Mammary epithelial cell (primary cell): Measurements from ENCODE around the gene TMEM184A.

Source experiments
- EZH2 ChIP-seq: IDR thresholded peaks from 2 replicates; pipeline ENCODE4 v1.6.1; 2012; ENCODE audit warnings: low read length, inconsistent platforms, borderline replicate concordance
- TF ChIP-seq, protein P1 (sequence below), 2 donors: IDR thresholded peaks in 1 of 2; conservative IDR thresholded peaks in 1 of 2; 2 replicates each; pipeline ENCODE4 v1.5.1; 2011 to 2012; ENCODE audit warnings: inconsistent platforms in 2 of 2, low read length in 2 of 2, mild to moderate bottlenecking in 2 of 2, control low read depth in 1 of 2, low read depth in 1 of 2; ENCODE audit not compliant: insufficient read depth in 1 of 2; ENCODE audit errors: extremely low read depth in 1 of 2

DNA sequence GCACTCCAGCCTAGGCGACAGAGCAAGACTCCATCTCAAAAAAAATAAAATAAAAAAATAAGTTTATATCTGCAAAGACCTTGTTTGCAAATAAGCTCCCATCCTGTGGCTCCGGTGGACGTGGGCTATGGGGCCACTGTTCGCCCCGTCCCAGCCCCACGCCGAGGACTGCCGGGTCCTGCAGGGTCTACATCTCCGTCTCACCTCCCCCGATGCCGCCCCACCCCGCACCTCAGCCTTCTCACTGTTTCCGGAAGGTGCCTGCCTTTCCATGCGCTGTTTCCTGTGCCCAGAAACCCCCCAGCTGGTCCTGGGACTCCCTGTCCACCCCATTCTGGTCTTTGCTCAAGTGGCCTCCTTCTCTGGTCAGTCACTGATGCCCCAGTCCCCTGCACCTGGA, 46.8 kb downstream of the TMEM184A start:
- TF ChIP-seq, protein P1, sequence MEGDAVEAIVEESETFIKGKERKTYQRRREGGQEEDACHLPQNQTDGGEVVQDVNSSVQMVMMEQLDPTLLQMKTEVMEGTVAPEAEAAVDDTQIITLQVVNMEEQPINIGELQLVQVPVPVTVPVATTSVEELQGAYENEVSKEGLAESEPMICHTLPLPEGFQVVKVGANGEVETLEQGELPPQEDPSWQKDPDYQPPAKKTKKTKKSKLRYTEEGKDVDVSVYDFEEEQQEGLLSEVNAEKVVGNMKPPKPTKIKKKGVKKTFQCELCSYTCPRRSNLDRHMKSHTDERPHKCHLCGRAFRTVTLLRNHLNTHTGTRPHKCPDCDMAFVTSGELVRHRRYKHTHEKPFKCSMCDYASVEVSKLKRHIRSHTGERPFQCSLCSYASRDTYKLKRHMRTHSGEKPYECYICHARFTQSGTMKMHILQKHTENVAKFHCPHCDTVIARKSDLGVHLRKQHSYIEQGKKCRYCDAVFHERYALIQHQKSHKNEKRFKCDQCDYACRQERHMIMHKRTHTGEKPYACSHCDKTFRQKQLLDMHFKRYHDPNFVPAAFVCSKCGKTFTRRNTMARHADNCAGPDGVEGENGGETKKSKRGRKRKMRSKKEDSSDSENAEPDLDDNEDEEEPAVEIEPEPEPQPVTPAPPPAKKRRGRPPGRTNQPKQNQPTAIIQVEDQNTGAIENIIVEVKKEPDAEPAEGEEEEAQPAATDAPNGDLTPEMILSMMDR (conservative IDR thresholded peaks at IDR 0.05 in 1 of 2, IDR thresholded peaks at IDR 0.05 in 1 of 2; ENCODE audit: extremely low read depth in 1 of 2, insufficient read depth in 1 of 2, low read depth in 1 of 2, low read length in 2 of 2): no peak
- no peak for TF ChIP-seq EZH2
